HG03354 (cell line): ENCODE measurements around the gene CCDC127.
"Not testable (repeated sequence)": the region's sequence is repeated elsewhere in the genome, so short reads cannot be mapped to it uniquely, and the experiment has no call there.

Experiments used
- ATAC-seq: cut with Tn5 transposase; IDR thresholded peaks from one replicate; pipeline ENCODE4 v1.9.1; 2021; ENCODE audit warnings: mild to moderate bottlenecking; ENCODE audit not compliant: unreplicated experiment, poor library complexity, severe bottlenecking

CCDC127 gene

DNA sequence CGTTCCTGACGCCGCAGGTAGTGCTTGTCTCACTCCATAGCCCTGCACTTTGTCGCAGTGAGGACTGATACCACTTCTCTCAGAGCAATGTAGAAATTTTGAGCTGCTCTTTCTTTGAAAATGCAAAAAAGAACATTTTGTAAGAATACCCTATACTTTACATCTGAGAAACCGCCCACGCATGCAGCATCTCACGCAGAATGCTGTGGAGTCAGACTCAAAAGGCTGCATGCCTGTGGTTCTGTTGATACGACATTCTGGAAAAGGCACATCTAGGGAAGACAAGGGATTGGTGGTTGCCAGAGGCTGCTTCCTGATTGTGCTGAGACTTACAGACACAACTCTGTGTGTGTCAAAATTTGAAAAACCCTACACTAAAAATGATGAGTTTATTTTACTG lies 20.0 kb upstream of the CCDC127 start:
- ATAC-seq: not testable (repeated sequence)

DNA sequence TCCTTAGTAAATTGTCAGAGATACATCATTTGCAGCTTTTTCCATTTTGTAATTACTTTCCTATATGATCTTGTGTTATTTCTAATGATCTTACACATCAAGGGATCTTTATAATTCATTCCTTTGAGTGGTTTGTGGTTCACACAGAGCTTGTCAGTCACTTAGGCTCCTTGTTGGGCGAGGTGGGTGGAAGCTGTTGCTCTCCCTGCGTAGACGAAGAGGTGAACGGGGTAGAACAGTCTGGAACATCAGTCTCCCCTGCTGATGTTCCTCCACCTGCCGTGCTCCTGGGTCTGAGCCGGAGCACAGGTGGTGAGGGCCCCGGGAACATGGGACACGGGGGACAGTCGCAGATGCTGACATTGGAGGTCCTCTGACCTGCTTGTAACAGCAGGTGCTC lies 17.6 kb upstream of the CCDC127 start:
- ATAC-seq: not testable (repeated sequence)

DNA sequence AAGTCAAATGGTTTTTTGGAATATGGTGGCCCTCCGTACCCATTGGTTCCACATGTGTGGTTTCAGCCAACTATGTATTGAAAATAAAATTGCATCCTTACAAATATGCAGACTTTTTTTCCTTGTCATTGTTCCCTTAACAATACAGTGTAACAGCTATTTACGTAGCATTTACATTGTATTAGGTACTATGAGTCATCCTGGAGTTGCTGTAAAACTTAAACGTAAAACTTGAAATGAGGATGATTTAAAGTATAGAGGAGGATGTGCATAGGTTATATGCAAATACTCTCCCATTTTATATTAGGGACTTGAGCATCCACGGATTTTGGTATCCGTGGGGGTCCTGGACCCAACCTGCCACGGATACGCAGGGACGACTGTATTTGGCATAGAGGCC lies 16.5 kb upstream of the CCDC127 start:
- no peak for ATAC-seq

DNA sequence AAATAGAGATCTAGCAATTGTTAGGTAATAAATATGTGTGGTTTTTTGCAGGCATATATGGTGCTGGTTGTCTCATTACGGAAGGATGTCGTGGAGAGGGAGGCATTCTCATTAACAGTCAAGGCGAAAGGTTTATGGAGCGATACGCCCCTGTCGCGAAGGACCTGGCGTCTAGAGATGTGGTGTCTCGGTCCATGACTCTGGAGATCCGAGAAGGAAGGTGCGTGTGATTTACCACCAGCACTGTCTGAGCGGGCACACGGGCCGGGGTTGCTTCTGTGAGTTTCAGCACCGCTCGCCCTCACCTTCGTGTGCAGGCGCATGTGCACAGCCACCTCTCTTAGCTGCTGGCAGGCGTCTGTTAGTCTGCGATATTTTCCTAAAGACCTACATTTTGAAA lies 15.5 kb upstream of the CCDC127 start:
- not testable (repeated sequence) for ATAC-seq

DNA sequence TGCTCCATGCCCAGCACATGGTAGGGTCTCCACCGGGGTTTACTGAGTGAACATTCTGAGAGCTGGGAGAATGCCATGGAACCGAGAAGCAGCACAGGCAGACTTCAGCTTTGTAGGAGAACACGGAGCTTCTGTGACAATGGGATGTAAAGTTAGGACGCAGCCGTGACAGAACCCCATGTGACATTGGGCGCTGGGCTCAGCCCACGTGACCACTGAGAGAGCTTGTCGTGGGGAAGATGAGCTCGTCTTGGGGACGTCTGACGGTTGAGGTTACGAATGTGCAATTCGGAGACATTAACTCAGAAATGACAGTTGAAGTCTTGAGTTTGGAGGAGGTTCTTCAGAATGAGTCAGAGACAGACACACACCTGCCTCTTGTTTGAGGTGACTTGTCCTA lies 13.7 kb upstream of the CCDC127 start:
- no peak for ATAC-seq

DNA sequence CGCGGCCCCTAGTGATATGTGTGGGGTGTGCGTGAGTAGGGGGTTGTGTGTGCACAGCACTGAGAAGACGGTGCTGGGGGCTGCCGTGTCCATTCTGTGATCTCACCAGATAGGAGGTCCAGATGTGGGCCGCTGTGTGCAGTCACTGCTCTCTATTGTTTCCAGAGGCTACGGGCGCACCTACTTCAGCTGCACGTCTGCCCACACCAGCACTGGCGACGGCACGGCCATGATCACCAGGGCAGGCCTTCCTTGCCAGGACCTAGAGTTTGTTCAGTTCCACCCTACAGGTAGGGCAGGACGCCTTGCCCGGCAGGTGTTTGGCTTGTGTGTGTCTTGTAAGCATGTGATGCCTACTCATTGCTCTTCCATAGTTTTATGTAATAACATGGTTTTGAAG lies 12.8 kb upstream of the CCDC127 start:
- ATAC-seq: no peak

DNA sequence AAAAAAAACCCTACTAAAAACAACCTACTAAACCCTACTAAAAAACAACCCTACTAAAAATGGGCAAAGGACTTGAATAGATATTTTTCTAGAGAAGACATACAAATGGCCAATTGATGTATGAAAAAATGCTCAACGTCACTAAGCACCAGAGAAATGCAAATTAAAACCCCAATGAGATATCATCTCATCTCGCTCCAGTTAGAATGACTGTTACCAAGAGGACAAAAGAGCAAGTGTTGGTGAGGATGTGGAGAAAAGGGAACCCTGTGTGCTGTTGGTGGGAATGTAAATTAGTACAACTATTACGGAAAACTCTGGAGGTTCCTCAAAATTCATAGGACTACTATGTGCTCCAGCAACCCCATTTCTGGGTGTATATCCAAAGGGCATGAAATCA lies 10.9 kb upstream of the CCDC127 start:
- ATAC-seq: no peak

DNA sequence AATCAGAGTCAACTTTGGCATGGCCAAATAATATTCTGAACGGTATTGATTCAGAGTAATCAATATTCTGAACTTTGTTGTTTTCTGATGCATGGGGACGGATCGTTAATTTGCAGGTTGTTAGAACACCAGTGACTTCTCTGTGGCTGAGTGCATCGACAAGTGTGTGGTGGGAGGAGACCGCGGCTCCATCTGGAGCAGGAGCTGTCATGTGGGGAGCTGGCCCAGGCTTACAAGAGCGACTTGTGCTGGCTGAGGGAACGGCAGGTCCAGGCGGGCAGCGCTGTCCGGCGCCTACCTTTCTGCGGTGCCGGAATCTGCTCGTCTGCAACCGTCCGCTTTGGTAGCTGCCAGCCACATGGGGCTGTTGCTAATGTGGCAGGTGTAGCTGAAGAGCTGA lies 9.4 kb upstream of the CCDC127 start:
- not testable (repeated sequence) for ATAC-seq

DNA sequence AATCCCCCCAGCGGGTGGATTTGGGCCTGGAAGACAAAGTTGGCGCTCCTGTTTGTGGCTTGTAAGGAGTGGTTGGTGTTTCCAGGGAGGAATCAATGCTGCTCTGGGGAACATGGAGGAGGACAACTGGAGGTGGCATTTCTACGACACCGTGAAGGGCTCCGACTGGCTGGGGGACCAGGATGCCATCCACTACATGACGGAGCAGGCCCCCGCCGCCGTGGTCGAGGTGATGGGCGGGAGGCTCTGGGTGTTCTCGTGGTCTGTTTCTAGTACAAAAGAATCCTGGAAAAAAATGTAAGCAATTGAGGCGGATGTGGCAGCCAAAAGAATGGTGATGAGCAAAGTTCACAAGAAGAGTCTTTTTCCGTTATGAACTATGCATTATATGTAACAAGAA lies 7.4 kb upstream of the CCDC127 start:
- no peak for ATAC-seq

DNA sequence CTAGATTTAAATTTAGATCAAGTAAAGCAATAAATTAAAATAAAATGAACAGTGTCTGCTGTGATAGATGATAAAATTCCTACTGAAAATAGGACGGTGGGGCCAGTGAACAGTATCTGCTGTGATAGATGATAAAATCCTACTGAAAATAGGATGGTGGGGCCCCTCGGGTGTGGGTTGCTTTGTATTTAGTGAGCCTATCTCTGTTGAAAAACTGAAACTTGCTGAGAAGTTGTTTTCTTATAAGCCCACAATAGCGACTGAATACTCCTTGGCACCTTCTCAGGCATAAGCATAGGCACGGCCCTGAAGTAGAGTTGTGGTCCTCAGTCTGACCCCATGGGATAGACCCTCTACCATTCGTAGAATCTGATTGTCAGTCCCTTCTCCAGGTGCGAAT lies 5.8 kb upstream of the CCDC127 start:
- ATAC-seq: no peak

DNA sequence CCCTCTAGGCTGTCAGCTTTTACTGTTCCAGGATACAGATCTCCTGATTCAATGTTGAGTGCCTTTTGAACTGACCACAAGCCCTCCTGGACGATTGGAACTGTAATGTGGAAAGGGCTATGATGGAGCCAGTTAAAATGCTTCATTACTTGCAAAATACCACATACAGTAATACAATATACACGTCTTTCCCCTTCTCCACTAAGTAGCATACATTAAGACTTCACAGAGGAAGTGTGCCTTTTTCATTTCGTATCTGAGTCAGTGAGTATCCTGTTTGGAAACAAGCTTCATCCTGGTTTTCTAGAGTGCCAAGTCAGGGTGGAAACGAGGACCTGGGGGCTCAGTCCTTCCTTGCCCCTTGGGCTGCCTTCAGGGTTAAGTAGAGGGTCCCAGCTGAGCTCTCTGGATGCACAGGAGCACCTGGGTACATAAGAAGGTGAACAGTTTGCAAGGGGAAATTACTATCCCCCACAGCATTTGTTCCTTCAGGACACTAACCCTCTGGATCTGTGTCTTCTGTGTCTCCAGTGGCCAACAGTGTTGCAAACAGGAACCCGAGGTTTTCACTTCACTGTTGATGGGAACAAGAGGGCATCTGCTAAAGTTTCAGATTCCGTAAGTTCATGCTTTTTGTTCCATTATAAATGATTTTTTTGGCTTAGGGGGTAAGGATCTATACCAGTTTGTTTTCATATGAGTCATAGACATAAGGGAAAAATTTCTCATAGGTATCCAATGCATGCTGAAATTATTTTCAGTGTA lies 5.2 kb upstream of the CCDC127 start:
- ATAC-seq: not testable (repeated sequence)

DNA sequence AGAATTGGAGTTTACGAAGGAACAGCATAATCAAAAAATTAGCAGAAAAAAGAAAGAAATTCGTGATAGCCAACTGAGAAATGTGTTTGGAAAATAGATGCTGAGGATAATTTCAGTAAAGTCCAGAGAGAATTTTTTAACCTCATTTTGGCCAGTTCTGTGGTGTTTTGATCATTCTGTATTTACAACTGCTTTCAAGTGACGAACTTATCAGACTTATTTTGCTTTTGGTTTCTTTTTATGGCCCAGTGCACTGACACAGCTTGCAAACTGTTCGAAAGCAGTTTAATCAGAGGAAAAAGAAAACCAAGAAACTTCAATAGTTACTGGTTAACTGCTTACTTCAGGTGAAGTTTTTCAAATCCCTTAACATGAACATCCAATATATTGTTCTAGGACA lies 2.0 kb upstream of the CCDC127 start:
- ATAC-seq: no peak

DNA sequence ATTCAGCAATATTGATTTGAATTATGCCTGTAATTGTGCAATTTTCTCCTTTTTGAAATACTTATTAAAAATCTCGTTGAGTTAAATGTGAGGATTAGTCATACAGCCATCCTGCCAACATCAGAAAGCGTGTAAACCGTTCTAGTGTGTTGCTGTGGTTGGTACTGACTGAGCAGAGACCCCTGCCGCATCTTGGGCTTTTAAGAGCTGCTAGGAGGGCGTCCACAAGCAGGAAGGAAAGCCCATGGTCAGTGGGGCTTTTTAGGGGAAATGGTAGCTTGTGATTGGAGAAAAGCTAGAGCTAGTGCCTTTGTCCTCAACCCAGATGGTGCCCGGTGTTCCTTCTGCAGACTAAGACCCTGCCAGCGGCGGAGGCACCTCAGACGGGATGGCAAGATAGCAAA lies 1.5 kb upstream of the CCDC127 start:
- ATAC-seq: no peak

DNA sequence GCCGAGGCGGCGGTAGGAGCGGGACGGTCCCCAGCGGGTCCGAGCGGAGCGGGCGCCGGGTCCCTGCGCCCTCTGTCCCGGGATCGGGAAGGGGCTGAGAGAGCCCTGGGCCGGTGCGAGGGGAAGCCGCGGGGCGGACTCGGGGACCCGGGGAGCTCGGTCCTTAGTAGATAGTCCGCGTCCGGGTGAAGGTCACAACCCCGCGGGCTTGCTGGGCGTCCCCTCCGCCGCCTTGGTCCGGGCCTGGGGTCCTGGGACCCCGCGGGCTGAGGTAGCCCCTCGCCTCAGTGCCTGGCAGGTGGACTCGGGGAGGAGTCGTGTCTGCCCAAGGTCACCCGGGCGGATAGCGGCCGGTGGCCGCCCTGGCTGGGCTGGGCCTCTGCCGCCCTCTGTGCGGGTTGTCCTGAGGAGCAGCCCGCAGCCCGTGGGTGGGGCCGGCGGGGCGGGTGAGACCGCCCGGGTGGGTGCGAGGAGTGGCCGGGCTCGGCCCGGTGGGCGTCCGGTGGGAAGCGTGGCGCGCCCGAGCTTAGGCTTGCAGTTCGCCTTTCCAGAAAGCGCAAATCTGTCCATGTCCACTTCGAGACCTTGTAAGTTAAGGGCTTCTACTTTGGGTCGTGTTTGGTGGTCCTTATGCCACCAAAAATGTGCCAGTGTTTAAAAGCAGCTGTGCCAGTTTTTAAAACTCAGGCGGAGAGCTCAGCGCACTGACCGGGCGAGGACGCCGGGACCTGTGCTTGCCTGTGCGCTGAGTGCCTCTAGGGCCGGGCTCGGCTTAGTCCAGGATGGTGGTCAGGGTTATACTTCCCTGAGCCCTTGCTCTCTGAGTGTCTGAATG lies 721 bp upstream of the CCDC127 start:
- ATAC-seq: peak; percentile 32

DNA sequence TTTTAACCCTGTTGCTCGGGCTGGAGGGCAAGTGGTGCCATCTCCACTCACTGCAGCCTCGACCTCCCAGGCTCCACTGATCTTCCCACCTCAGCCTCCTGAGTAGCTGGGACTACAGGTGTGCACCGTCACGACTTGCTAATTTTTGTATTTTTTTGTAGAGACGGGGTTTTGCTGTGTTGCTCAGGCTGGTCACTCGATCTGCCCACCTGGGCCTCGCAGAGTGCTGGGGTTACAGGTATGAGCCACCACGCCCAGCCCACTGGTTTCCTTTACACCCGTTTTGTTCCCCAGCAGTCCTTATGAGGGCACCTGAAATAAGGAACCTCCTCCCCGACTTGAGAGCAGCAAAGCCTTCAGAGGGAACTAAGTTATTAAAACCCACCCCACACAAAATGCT lies 1.9 kb downstream of the CCDC127 start:
- not testable (repeated sequence) for ATAC-seq

DNA sequence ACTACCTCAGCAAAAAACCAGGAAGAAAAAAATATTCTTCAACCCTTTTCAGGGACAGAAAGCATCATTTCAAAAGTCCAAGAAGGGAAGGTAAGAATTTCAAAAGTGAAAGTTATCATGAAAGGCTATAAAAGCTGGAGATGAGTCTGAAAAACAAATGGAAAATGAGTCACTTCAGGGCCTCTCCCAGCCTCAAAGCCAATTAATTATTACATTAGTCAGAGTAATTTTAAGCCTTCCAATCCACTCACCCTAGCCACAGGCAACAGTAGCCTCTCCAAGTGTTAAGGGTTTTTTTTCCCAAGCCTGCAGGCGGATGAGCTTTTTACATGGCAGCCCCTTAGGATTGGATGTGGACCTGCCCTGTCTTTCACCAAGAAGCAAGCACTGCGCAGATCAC lies 2.7 kb downstream of the CCDC127 start:
- ATAC-seq: not testable (repeated sequence)

DNA sequence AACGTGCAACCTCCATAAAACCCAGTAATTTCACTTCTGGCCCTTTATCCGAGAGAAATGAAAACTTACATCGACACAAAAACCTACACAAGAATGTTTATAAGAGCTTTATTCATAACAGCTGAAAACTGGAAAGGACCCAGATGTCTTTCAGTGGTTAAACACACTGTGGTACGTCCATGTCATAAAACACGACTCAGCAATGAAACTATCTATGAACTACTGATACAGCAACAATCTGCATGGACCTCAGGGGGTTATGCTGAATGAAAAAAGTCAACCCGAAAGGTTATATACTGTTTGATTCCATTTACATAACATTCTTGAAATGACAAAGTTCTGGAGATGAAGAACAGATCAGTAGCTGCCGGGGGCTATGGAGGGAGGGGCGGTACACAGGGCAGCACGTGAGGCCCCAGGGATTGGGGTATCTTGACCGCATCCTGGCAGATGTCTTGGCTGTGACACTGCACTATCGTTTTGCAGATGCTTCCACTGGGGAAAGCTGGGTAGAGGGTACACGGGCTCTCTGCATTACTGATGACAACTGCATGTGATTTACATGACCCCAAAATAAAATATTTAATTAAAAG lies 4.1 kb downstream of the CCDC127 start:
- ATAC-seq: no peak

DNA sequence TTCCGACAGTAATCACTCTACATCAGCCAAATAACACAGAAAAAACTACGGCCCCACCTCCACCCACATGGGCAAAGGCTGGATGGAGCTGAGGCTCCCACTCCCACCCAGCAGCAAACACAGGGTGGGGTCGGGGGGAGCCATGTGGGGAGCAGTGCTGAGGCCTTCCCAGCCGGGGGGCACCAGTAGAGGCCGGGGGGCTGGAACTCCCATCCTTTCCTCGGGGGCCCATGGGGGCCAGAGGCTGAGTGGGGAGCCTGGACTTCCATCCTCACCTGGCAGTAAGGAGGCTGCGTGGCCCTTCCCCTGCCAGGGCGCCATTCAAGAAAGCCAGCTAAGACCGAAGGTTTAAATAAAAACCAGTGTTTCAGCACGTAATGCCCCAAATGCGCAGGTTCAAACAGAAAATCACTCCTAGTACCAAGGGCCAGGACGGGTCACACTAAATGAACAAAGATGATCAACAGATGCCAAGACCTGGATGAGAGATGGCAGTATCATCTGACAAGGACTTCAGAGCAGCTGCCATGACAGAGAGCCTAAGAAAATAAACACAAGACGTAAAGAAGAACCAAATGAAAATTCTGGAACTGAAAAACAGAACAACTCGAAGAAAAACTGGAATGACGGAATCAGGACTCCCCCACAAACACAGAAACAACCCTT lies 9.4 kb downstream of the CCDC127 start:
- ATAC-seq: no peak

DNA sequence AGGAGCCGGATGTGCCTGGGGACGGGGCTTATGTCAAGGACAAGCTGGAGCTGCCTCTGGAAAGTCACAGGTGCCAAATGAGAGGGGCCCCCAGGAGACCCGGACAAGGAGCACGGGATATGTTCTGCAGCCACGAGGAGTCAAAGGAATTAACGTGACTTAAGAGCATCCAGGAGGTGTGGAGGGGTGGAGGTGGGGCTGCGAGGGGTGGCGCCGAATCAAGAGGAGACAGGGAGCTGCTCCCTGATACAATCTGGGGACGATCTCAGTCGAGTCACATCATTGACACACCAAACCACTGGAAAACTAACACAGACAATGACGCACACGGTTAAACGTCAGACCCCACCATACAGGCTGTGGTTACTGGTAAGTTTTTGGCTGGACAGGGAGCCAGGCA lies 10.4 kb downstream of the CCDC127 start:
- ATAC-seq: no peak

DNA sequence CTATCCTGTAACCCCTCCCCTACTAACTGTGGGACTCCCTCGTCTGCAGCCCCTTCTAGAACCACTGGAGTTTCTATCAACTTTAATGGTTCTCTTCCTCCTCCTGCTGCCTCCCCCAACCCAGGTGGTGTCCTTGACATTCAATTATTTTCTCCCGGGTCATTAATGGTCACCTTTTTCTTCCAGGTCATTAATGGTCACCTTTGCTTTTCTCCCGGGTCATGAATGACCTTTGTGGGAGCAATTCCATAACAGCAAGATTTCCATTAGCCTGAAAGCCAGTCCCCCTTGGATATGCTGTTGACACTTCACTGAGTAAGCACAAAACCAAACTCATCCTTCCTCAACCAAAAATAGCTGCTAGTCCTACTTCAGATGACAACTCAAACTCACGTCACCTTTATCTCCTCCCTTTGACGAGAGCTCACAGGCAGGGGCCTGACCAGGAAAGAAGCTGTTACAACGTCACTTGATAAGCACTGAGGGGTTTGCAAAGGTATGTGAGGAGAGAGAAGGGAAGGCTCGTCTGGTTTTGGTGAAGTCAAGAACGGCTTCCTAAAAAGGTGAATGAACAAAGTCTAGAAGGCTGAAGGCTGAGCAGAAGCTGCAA lies 10.9 kb downstream of the CCDC127 start:
- ATAC-seq: no peak
